GM18861 (cell line): ENCODE measurements around the gene TFG.
A peak's percentile ranks its signal among the peaks of the same experiment; 100 is the strongest.

Experiments used
- ATAC-seq: cut with Tn5 transposase; IDR thresholded peaks from one replicate; pipeline ENCODE4 v1.9.1; 2021; ENCODE audit not compliant: unreplicated experiment

The TFG gene

DNA sequence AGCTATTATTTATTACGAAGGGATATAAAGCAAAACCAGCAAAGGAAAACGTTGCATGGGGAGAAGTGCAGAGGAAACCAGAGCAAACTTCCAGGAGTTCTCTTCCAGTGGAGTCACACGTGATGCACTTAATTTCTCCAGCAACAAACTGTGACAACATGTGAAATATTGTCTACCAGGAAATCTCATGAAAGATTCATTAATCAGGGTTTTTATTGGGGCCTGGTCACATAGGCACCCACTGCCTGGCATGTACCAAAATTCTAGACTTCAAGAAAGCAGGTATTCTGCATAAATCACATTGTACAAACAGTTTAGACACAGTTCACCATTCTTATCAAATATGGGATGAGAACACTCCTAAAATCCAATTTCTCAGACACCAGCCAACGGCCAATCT lies 5.4 kb upstream of the TFG start:
- ATAC-seq, result no peak

DNA sequence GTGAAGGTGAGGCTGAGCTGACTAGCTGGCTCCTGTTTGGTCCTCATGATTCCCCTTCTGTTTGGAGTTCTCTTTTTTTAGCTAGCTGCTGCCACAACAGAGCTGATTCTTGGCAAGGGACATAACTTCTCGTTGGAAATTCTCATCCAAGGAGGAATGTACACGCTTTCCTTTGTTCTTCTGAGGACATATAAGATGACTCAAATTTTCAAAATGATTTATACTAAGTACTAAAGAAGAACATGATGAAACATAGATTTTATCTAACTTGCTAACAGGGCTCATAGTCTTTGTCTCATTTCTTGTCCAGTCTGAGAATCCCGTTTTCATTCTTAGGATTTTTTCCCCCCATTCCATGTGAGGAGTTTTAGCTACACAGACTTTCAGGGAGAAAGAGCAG lies 2.9 kb upstream of the TFG start:
- ATAC-seq, result no peak

GRCh38 chr3:100708644-100708988 lies 678 bp upstream of the TFG start:
- no peak for ATAC-seq

- no peak for ATAC-seq
These were observed 557 bp downstream of the TFG start for GRCh38 chr3:100709842-100710260.

- peak; percentile 29 for ATAC-seq
These were observed 1.1 kb downstream of the TFG start for GRCh38 chr3:100710261-100710968.

DNA sequence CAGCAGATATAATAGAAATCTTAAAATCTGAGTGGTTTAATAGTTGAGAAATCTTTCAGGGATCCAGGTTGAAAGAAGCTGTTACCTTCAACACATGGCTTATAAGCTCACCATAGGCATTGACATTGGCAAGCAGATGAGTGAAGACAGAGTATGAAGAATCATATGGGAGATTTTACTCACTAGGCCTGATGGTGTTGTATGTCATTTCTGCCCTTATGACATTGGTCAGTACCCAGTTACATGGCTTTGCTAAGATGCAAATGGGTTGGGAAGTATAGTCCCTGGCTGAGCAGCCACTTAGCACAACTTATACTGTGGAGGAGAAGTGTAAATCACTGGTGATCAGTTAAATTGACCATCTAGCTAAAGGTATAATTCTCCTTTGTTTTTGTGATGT lies 5.9 kb downstream of the TFG start:
- no peak for ATAC-seq

GRCh38 chr3:100717063-100717462 lies 7.8 kb downstream of the TFG start:
- no peak for ATAC-seq

- no peak for ATAC-seq
These were observed 8.6 kb downstream of the TFG start for GRCh38 chr3:100717637-100718487.

DNA sequence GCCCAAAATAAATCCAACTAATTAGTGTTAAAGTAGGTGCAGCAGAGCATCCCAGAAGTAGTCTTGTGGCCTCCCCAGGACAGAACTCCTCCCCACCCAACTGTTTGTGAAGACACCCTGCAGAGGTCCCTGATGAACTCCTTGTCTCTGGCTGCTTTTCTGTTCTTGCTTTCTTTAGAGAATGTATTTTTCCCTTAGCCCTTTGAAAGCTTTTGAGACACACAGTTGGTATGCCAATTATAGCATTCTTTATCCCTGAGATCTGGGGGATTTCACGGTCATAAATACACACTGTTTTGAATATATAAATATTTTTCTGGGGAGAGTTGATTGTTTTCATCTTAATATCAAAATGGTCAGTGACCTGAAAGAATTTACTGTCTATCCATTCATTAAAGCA lies 9.8 kb downstream of the TFG start:
- ATAC-seq, result no peak

- ATAC-seq, result no peak
These were observed 11.1 kb downstream of the TFG start for GRCh38 chr3:100720426-100720825.

DNA sequence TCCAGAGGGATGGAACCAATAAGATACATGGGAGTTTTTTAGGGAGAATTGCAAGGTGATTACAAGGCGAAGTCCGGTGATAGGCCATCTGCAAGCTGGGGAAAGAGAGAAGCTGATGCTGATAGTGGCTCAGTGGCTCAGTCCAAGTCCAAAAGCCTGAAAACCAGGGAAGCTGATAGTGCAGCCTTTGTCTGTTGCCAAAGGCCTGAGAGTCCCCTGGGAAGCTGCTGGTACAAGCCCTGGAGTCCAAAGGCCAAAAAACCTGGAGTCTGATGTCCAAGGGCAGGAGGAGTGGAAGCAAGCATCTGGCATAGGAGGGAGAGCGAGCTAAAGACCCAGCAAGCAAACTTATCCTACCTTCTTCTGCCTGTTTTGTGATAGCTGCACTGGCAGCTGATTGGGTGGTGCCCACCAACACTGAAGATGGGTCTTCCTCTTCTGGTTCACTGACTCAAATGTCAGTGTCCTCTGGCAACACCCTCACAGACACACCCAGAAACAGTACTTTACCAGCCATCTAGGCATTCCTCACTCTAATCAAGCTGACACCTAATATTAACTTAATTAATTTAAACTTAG lies 16.7 kb downstream of the TFG start:
- no peak for ATAC-seq

DNA sequence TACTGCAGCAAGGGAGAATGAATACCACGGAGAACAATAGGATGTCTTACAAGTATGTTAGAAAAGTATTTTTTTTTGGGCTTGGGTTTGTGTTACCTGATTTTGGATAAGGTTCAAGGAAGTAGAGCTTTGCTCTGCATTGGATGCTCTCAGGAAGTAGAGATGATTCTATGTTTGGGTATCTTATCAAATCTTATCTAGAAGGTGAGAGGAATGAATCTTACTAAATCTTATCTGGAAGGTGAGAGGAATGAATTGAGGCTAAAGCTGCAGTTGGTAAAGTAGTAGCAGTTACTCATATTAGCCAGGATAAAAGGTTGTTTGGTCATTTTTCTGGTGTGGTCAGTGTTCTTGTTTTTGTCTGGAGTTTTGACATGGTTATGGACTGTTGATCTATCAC lies 17.4 kb downstream of the TFG start:
- ATAC-seq, result no peak

DNA sequence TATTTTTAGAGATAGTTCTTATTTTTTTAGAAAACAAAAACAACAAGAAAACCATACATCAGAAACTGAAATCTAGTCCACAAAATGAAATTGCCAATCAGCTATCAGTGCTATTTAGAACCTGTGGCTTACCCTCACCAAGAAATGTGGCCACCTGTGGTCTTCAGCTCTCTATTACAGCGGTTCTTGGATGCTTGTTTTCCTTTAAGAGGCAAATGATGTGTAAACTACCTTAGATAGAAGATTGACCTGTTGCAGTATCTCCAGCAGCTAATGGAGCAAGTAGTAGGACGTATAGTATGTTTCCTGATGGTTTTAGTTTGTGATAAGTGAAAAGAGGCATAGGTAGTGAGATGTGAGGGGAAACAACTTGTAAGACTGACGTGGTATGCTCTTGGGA lies 21.2 kb downstream of the TFG start:
- no peak for ATAC-seq

GRCh38 chr3:100732435-100732834 lies 23.1 kb downstream of the TFG start:
- no peak for ATAC-seq

GRCh38 chr3:100737334-100737733 lies 28.0 kb downstream of the TFG start:
- no peak for ATAC-seq

- no peak for ATAC-seq
These were observed 30.9 kb downstream of the TFG start for GRCh38 chr3:100740207-100740606.

DNA sequence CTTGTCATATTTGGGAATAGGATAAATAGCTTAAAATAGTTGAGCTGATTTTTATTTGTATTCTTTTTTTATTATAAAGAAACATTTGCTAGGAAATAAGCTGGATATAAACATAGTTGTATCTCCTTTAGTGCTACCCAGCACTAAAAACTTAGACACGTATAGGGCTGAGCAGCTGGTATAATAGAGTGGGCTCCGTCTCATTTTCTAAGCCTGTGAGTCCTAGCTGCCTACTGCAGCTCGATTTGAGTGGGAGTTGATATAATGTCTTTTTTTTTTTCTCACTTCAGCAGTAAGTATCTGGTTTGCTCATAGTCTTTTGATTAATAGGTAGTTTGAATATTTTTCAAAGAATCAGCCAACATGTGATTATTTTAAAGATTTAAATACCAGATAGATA lies 34.2 kb downstream of the TFG start:
- no peak for ATAC-seq

- ATAC-seq, result no peak
These were observed 35.4 kb downstream of the TFG start for GRCh38 chr3:100744671-100745070.

- ATAC-seq, result no peak
These were observed 36.3 kb downstream of the TFG start for GRCh38 chr3:100745617-100746016.

- ATAC-seq, result no peak
These were observed 36.8 kb downstream of the TFG start for GRCh38 chr3:100746092-100746491.

GRCh38 chr3:100748220-100748619 lies 38.9 kb downstream of the TFG start:
- no peak for ATAC-seq

GRCh38 chr3:100748967-100749366 lies 39.7 kb downstream of the TFG start:
- ATAC-seq, result no peak
